HCT116 (cell line): ENCODE data around the gene STKLD1. TPM values are rescaled to one million over a fixed set of nuclear protein-coding genes. Genes with fewer than 3 reads are reported as not detected.

Experiments used
- ATAC-seq: fragments of 200-7000 bp; cut with Tn5 transposase; 2 replicates; pipeline ENCODE4 v1.9.1; 2020; ENCODE audit warnings: mild to moderate bottlenecking, moderate library complexity
- BruUV-seq: library from RNA; stranded (reverse); fragments of 400-500 nt; replicated peaks from 2 replicates; lab custom pipeline; 2021; lab: Mats Ljungman, UMichigan
- CTCF ChIA-PET: fragments of 300-600 bp; sonication (Branson Sonifier 250); formaldehyde crosslinking; loops from one replicate; lab custom pipeline; 2021; ENCODE audit warnings: antibody characterized with exemption; lab: Charles Lee
- POLR2A ChIA-PET: fragments of 300-600, 350-600 bp; sonication (Branson Sonifier 250); formaldehyde crosslinking; loops from one replicate; lab custom pipeline; 2021; ENCODE audit warnings: antibody characterized with exemption; lab: Charles Lee
- RAD21 ChIA-PET, 2 experiments: fragments of 300-600 bp; sonication (Branson Sonifier 250); formaldehyde crosslinking; loops; one replicate each; lab custom pipeline; 2023; ENCODE audit warnings: low total read pairs in 2 of 2; ENCODE audit not compliant: uncharacterized antibody in 2 of 2, unreplicated experiment in 2 of 2, low non-redundant PET in 1 of 2; lab: Charles Lee
- DNase-seq: peaks from one replicate; pipeline ENCODE4 v3.0.0-alpha.2; 2010; ENCODE audit warnings: low read depth, low spot score
- H2AFZ ChIP-seq: fragments of 200-600 bp; shearing (Covaris generic), sonication (generic); 2 replicates; pipeline ENCODE4 v1.6.1; 2017; ENCODE audit warnings: low read depth, mixed run types, mixed read lengths, antibody characterized with exemption, low read length; ENCODE audit not compliant: poor library complexity, severe bottlenecking
- H3K27ac ChIP-seq: 2 replicates; pipeline ENCODE4 v1.5.1; 2012; ENCODE audit warnings: low read depth, low read length
- H3K27me3 ChIP-seq: fragments of 200-600 bp; sonication (generic); 2 replicates; pipeline ENCODE4 v1.6.1; 2016; ENCODE audit warnings: mixed run types, low read length, mixed read lengths; ENCODE audit not compliant: insufficient read depth
- H3K36me3 ChIP-seq, 2 experiments: fragments of 200-500 bp in 1 of 2; fragments of 200-600 bp in 1 of 2; sonication (Bioruptor generic) in 1 of 2; sonication (generic) in 1 of 2; 2 replicates each; pipeline versions ENCODE4 v1.5.1 to v1.6.1; 2014 to 2016; ENCODE audit warnings: low read length in 2 of 2, inconsistent platforms in 1 of 2, mixed read lengths in 1 of 2, mixed run types in 1 of 2; ENCODE audit not compliant: insufficient read depth in 2 of 2, control insufficient read depth in 1 of 2
- H3K4me1 ChIP-seq, 2 experiments: fragments of 200-600 bp in 1 of 2; sonication (generic) in 1 of 2; 2 replicates each; pipeline versions ENCODE4 v1.5.1 to v1.6.1; 2012 to 2017; ENCODE audit warnings: low read length in 2 of 2, inconsistent platforms in 1 of 2, mild to moderate bottlenecking in 1 of 2, mixed read lengths in 1 of 2, mixed run types in 1 of 2, moderate library complexity in 1 of 2; ENCODE audit not compliant: insufficient read depth in 2 of 2, control insufficient read depth in 1 of 2
- H3K4me2 ChIP-seq: fragments of 200-600 bp; sonication (generic); 2 replicates; pipeline ENCODE4 v1.6.1; 2017; ENCODE audit warnings: mixed run types, low read length, mixed read lengths
- H3K4me3 ChIP-seq, 2 experiments: fragments of 200-600 bp in 1 of 2; sonication (generic) in 1 of 2; replicated peaks in 1 of 2; 2 replicates each; pipeline ENCODE4 v1.5.1; 2011 to 2016; ENCODE audit warnings: low read length in 2 of 2, control low read depth in 1 of 2, low read depth in 1 of 2, mild to moderate bottlenecking in 1 of 2, mixed read lengths in 1 of 2, mixed run types in 1 of 2
- H3K79me2 ChIP-seq: fragments of 200-600 bp; sonication (generic); 2 replicates; pipeline ENCODE4 v1.6.1; 2017; ENCODE audit warnings: mild to moderate bottlenecking, mixed run types, low read length, moderate library complexity, mixed read lengths; ENCODE audit not compliant: insufficient read depth
- H3K9ac ChIP-seq: fragments of 200-600 bp; sonication (generic); 2 replicates; pipeline ENCODE4 v1.6.1; 2016; ENCODE audit warnings: low read length, mixed read lengths
- H3K9me2 ChIP-seq: fragments of 200-600 bp; sonication (generic), shearing (Covaris generic); 2 replicates; pipeline ENCODE4 v1.6.1; 2017; ENCODE audit warnings: mixed run types, mild to moderate bottlenecking, moderate library complexity; ENCODE audit not compliant: insufficient read depth
- H3K9me3 ChIP-seq, 2 experiments: fragments of 200-500 bp in 1 of 2; fragments of 200-600 bp in 1 of 2; sonication (Bioruptor generic) in 1 of 2; sonication (generic) in 1 of 2; 2 replicates each; pipeline ENCODE4 v1.6.1; 2014 to 2017; ENCODE audit warnings: low read length in 2 of 2, mixed read lengths in 2 of 2, inconsistent platforms in 1 of 2, low read depth in 1 of 2, mild to moderate bottlenecking in 1 of 2, mixed run types in 1 of 2, moderate library complexity in 1 of 2; ENCODE audit not compliant: control insufficient read depth in 1 of 2, insufficient read depth in 1 of 2
- H4K20me1 ChIP-seq: fragments of 200-600 bp; sonication (generic), shearing (Covaris generic); 2 replicates; pipeline ENCODE4 v1.6.1; 2017; ENCODE audit warnings: mixed run types, mild to moderate bottlenecking, moderate library complexity; ENCODE audit not compliant: insufficient read depth
- CTCF ChIP-seq, 3 experiments: fragments of 200-600 bp in 1 of 3; sonication (generic) in 1 of 3; IDR thresholded peaks in 2 of 3; conservative IDR thresholded peaks in 1 of 3; 2 replicates each; pipeline ENCODE4 v1.5.1; 2012 to 2017; ENCODE audit warnings: low read depth in 2 of 3, low read length in 2 of 3, antibody characterized with exemption in 1 of 3, borderline replicate concordance in 1 of 3, control low read depth in 1 of 3, mild to moderate bottlenecking in 1 of 3, mixed read lengths in 1 of 3, mixed run types in 1 of 3, moderate library complexity in 1 of 3; ENCODE audit not compliant: insufficient read depth in 1 of 3
- JUND ChIP-seq: IDR thresholded peaks from 2 replicates; pipeline ENCODE4 v1.6.1; 2012
- RAD21 ChIP-seq: IDR thresholded peaks from 2 replicates; pipeline ENCODE4 v1.6.1; 2012; ENCODE audit warnings: low read depth, mild to moderate bottlenecking
- SIN3A ChIP-seq: IDR thresholded peaks from 2 replicates; pipeline ENCODE4 v1.6.1; 2012; ENCODE audit warnings: low read depth
- SRF ChIP-seq: IDR thresholded peaks from 2 replicates; pipeline ENCODE4 v1.6.1; 2012; ENCODE audit warnings: low read depth
- TCF7L2 ChIP-seq: IDR thresholded peaks from 2 replicates; pipeline ENCODE4 v1.7.0; 2011; ENCODE audit warnings: borderline replicate concordance, inconsistent platforms; ENCODE audit not compliant: insufficient read depth, insufficient read length; ENCODE audit errors: extremely low read depth
- ZNF274 ChIP-seq: fragments of 200-500 bp; sonication (Bioruptor generic); IDR thresholded peaks from 2 replicates; pipeline ENCODE4 v1.6.1; 2014; ENCODE audit warnings: mild to moderate bottlenecking, low read depth, low read length, inconsistent platforms
- intact Hi-C: fragments of 100-400 bp; cut with micrococcal nuclease; formaldehyde crosslinking; loops from 2 replicates; pipeline ENCODE4 v1.10.0; 2022
- total RNA-seq: library from RNA; stranded (reverse); gene quantifications from one replicate; pipeline ENCODE4 v1.2.1, GENCODE V29; 2021; ENCODE audit not compliant: unreplicated experiment

Gene STKLD1
- total RNA-seq, 1 experiment from 2014 or later: 0.37 TPM

- Histone ChIP-seq H3K9ac (no peak overlapping the region), H3K9me2 (no peaks in the 10 kb centered on the region), H4K20me1 (no peaks in the 10 kb centered on the region), H3K27ac (no peak overlapping the region), H3K27me3 (0 out of 2 replicates have a peak, but pooled peaks cover 2% of the 10 kb centered on the region), H3K4me1 (no peaks in the 10 kb centered on the region), H3K36me3 (no peaks in the 10 kb centered on the region), H2AFZ (no peak overlapping the region), H3K9me3 (no peaks in the 10 kb centered on the region), H3K79me2 (no peaks in the 10 kb centered on the region), H3K4me3 (no peak overlapping the region), H3K4me2 (no peak overlapping the region)
- RAD21 ChIA-PET: no interaction called here
- intact Hi-C loops: no loop called here
- CTCF ChIA-PET: interaction anchor here (1.4 kb wide), 1 partner anchor 82 kb away, joined by 3 read pairs; the partner anchor contains the start of gene SLC2A6
- ATAC-seq (peak; percentile 82), DNase-seq (no peak)
- POLR2A ChIA-PET: no interaction called here
- TF ChIP-seq RAD21 (peak; percentile 44; the same call in 1 of the 2 replicates), CTCF (IDR thresholded peaks at IDR 0.05 in 2 of 3, conservative IDR thresholded peaks at IDR 0.05 in 1 of 3; ENCODE audit: borderline replicate concordance in 1 of 3, insufficient read depth in 1 of 3, low read depth in 2 of 3, low read length in 2 of 3) (peak; percentile 40 to 61 (median 48); a peak in 4 of 6 replicates), SIN3A (no peak), ZNF274 (no peak)
- no TSS peak for BruUV-seq
These were observed 20.8 kb downstream of the STKLD1 start for GRCh38 chr9:133396952-133397351.

GRCh38 chr9:133397370-133397769 is 21.2 kb downstream of the STKLD1 start:
- DNase-seq: no peak
- POLR2A ChIA-PET: no interaction called here
- no peak; the same call in 1 of the 2 replicates for ATAC-seq
- no peaks in the 10 kb centered on the region for H3K4me1 ChIP-seq
- TF ChIP-seq JUND (no peak), TCF7L2 (no peak), SRF (no peak)
- TF ChIP-seq, all 23 proteins: peak for 0
- no peaks in the 10 kb centered on the region for H3K9me3 ChIP-seq
- no peak overlapping the region for H3K27ac ChIP-seq
- 0 out of 2 replicates have a peak, but pooled peaks cover 2% of the 10 kb centered on the region for H3K27me3 ChIP-seq
- no peak overlapping the region for H3K4me2 ChIP-seq
- no peak overlapping the region for H2AFZ ChIP-seq
- H3K36me3 ChIP-seq: no peaks in the 10 kb centered on the region
- intact Hi-C loops: no loop called here
- no peak overlapping the region for H3K9ac ChIP-seq
- ChIA-PET RAD21 (no interaction called here), CTCF (interaction anchor here (1.4 kb wide), 1 partner anchor 81 kb away, joined by 3 read pairs; the partner anchor contains the start of gene SLC2A6)
- no peaks in the 10 kb centered on the region for H4K20me1 ChIP-seq
- H3K4me3 ChIP-seq: no peak overlapping the region
- H3K79me2 ChIP-seq: no peaks in the 10 kb centered on the region
- H3K9me2 ChIP-seq: no peaks in the 10 kb centered on the region
- BruUV-seq: no TSS peak
